Parathyroid adenoma (tissue), 2 donors: ENCODE results near the gene ADGRD1.

Experiments used
- H2AFZ ChIP-seq: fragments of 300-600 bp; sonication (generic); one replicate; pipeline ENCODE4 v1.7.0; 2017; ENCODE audit warnings: antibody characterized with exemption, mild to moderate bottlenecking
- H3K27ac ChIP-seq: fragments of 300-600 bp; sonication (generic); one replicate; pipeline ENCODE4 v1.7.0; 2017
- H3K27me3 ChIP-seq: fragments of 300-600 bp; sonication (generic); one replicate; pipeline ENCODE4 v1.7.0; 2017; ENCODE audit warnings: low read length; ENCODE audit not compliant: control insufficient read depth, insufficient read depth
- H3K36me3 ChIP-seq: fragments of 300-600 bp; sonication (generic); one replicate; pipeline ENCODE4 v1.7.0; 2017; ENCODE audit warnings: low read length; ENCODE audit not compliant: control insufficient read depth, insufficient read depth
- H3K4me1 ChIP-seq: fragments of 300-600 bp; sonication (generic); one replicate; pipeline ENCODE4 v1.7.0; 2017; ENCODE audit warnings: control low read depth
- H3K4me2 ChIP-seq: fragments of 300-600 bp; sonication (generic); one replicate; pipeline ENCODE4 v1.7.0; 2017; ENCODE audit warnings: low read length
- H3K4me3 ChIP-seq: fragments of 300-600 bp; sonication (generic); one replicate; pipeline ENCODE4 v1.7.0; 2017; ENCODE audit warnings: low read depth, low read length
- H3K79me2 ChIP-seq: fragments of 300-600 bp; sonication (generic); one replicate; pipeline ENCODE4 v1.7.0; 2017; ENCODE audit warnings: control low read depth
- H3K9ac ChIP-seq: fragments of 300-600 bp; sonication (generic); one replicate; pipeline ENCODE4 v1.7.0; 2017; ENCODE audit warnings: mild to moderate bottlenecking
- H3K9me3 ChIP-seq: fragments of 300-600 bp; sonication (generic); one replicate; pipeline ENCODE4 v1.7.0; 2017; ENCODE audit warnings: low read length; ENCODE audit not compliant: control insufficient read depth
- CTCF ChIP-seq: fragments of 300-600 bp; sonication (generic); IDR thresholded peaks from one replicate; pipeline ENCODE4 v1.7.0; 2017; ENCODE audit warnings: antibody characterized with exemption, mild to moderate bottlenecking
- donor health status: primary hyperparathyroidism.

The ADGRD1 gene

GRCh38 chr12:131025939-131026702, 72.4 kb downstream of the ADGRD1 start:
- Histone ChIP-seq H3K79me2 (no peaks in the 10 kb centered on the region), H3K4me1 (no peaks in the 10 kb centered on the region), H3K4me2 (no peak overlapping the region), H3K27me3 (no peaks in the 10 kb centered on the region), H3K9ac (no peak overlapping the region), H2AFZ (no peak overlapping the region), H3K4me3 (no peak overlapping the region), H3K9me3 (no peaks in the 10 kb centered on the region), H3K27ac (no peak overlapping the region), H3K36me3 (no peaks in the 10 kb centered on the region)
- TF ChIP-seq CTCF, result no peak

- H3K27me3 ChIP-seq, result no peaks in the 10 kb centered on the region
Observed at GRCh38 chr12:131026754-131027153, 73.0 kb downstream of the ADGRD1 start.

GRCh38 chr12:131027264-131027663, 73.6 kb downstream of the ADGRD1 start:
- no peak for TF ChIP-seq CTCF
- H3K27me3 ChIP-seq, result no peaks in the 10 kb centered on the region
- H3K4me2 ChIP-seq, result no peak overlapping the region
- no peaks in the 10 kb centered on the region for H3K9me3 ChIP-seq
- no peak overlapping the region for H2AFZ ChIP-seq
- no peak overlapping the region for H3K9ac ChIP-seq
- no peak overlapping the region for H3K27ac ChIP-seq
- H3K79me2 ChIP-seq, result no peaks in the 10 kb centered on the region
- no peak overlapping the region for H3K4me3 ChIP-seq
- H3K36me3 ChIP-seq, result no peaks in the 10 kb centered on the region
- H3K4me1 ChIP-seq, result no peaks in the 10 kb centered on the region

More at GRCh38 chr12:131026754-131027153, 73.0 kb downstream of the ADGRD1 start:
- no peaks in the 10 kb centered on the region for H3K79me2 ChIP-seq
- no peak overlapping the region for H3K27ac ChIP-seq
- H3K4me3 ChIP-seq, result no peak overlapping the region
- no peak overlapping the region for H3K9ac ChIP-seq
- no peak overlapping the region for H3K4me2 ChIP-seq
- H3K4me1 ChIP-seq, result no peaks in the 10 kb centered on the region
- no peak overlapping the region for H2AFZ ChIP-seq
- no peaks in the 10 kb centered on the region for H3K9me3 ChIP-seq
- no peak for TF ChIP-seq CTCF
- H3K36me3 ChIP-seq, result no peaks in the 10 kb centered on the region

GRCh38 chr12:131027876-131028586, 74.3 kb downstream of the ADGRD1 start:
- Histone ChIP-seq H3K79me2 (no peaks in the 10 kb centered on the region), H2AFZ (no peak overlapping the region), H3K4me2 (no peak overlapping the region), H3K27me3 (no peaks in the 10 kb centered on the region), H3K27ac (no peak overlapping the region), H3K9ac (no peak overlapping the region), H3K4me1 (no peaks in the 10 kb centered on the region), H3K9me3 (no peaks in the 10 kb centered on the region), H3K4me3 (no peak overlapping the region), H3K36me3 (no peaks in the 10 kb centered on the region)
- TF ChIP-seq CTCF, result no peak
